Activated CD8-positive, alpha-beta memory T cell treated with anti-CD3 and anti-CD28 coated beads for 48 hours (primary cell): ENCODE results near the gene CCDC28A.
A peak's percentile ranks its signal among the peaks of the same experiment; 100 is the strongest.
"Not testable (repeated sequence)": the region's sequence is repeated elsewhere in the genome, so short reads cannot be mapped to it uniquely, and the experiment has no call there.

Experiments
- DNase-seq, 3 experiments: peaks; one replicate each; pipeline ENCODE4 v3.0.0-alpha.2; 2020; ENCODE audit warnings: low read depth in 2 of 3, low spot score in 2 of 3

The CCDC28A gene

GRCh38 chr6:138773177-138774091 is at the start of gene CCDC28A:
CCDC28A (plus strand) TSS chr6:138773769; CDS start chr6:138776121, 2,352 bp downstream.
- DNase-seq: peak; percentile 71 to 85 (median 82)

GRCh38 chr6:138724015-138724414 is 49.6 kb upstream of the CCDC28A start:
- no peak for DNase-seq

GRCh38 chr6:138726066-138726756 is 47.4 kb upstream of the CCDC28A start:
- DNase-seq: no peak

GRCh38 chr6:138726757-138727097 is 46.8 kb upstream of the CCDC28A start:
- no peak for DNase-seq

- no peak for DNase-seq
These were observed 46.4 kb upstream of the CCDC28A start for GRCh38 chr6:138727182-138727581.

GRCh38 chr6:138728662-138729061 is 44.9 kb upstream of the CCDC28A start:
- DNase-seq: no peak

GRCh38 chr6:138730037-138730436 is 43.5 kb upstream of the CCDC28A start:
- not testable (repeated sequence) for DNase-seq

GRCh38 chr6:138734585-138734984 is 39.0 kb upstream of the CCDC28A start:
- DNase-seq: no peak

GRCh38 chr6:138736640-138737039 is 36.9 kb upstream of the CCDC28A start:
- DNase-seq: no peak

GRCh38 chr6:138752017-138752416 is 21.6 kb upstream of the CCDC28A start:
- no peak for DNase-seq

- DNase-seq: no peak
These were observed 16.4 kb upstream of the CCDC28A start for GRCh38 chr6:138757136-138757535.

- DNase-seq: no peak
These were observed 7.5 kb upstream of the CCDC28A start for GRCh38 chr6:138765896-138766655.

- DNase-seq: no peak
These were observed 4.4 kb upstream of the CCDC28A start for GRCh38 chr6:138769102-138769676.

- no peak for DNase-seq
These were observed 883 bp upstream of the CCDC28A start for GRCh38 chr6:138772596-138773176.

GRCh38 chr6:138774370-138774769 is 801 bp downstream of the CCDC28A start:
- no peak for DNase-seq

GRCh38 chr6:138776659-138777058 is 3.1 kb downstream of the CCDC28A start:
- DNase-seq: no peak

GRCh38 chr6:138778331-138778730 is 4.8 kb downstream of the CCDC28A start:
- no peak for DNase-seq

- DNase-seq: no peak
These were observed 8.7 kb downstream of the CCDC28A start for GRCh38 chr6:138782243-138782642.

GRCh38 chr6:138785079-138785478 is 11.5 kb downstream of the CCDC28A start:
- no peak for DNase-seq

- DNase-seq: no peak
These were observed 12.4 kb downstream of the CCDC28A start for GRCh38 chr6:138785980-138786379.

GRCh38 chr6:138787138-138787537 is 13.6 kb downstream of the CCDC28A start:
- no peak for DNase-seq
